ENCODE measurements around the gene ERAS.
"Not testable (repeated sequence)": the region's sequence is repeated elsewhere in the genome, so short reads cannot be mapped to it uniquely, and the experiment has no call there.

ERAS gene

GRCh38 chrX:48835524-48836329, 9.4 kb downstream of the ERAS start, which contains the start of gene PCSK1N:
Gene PCSK1N (minus strand): TSS chrX:48835610. CDS start chrX:48835532, 78 bp downstream.
- ChIA-PET CTCF (no interaction called here), POLR2A (no interaction called here)
- H3K4me3 ChIP-seq (ENCODE audit: low read depth, low read length): no peak within 1 kb of the TSS
- no peak for DNase-seq (ENCODE audit: low read depth, low spot score)
- no peak for TF ChIP-seq CTCF (IDR thresholded peaks at IDR 0.05; ENCODE audit: insufficient read depth, low read length, missing control alignments)

- ChIA-PET POLR2A (no interaction called here), CTCF (no interaction called here)
- TF ChIP-seq CTCF (IDR thresholded peaks at IDR 0.05; ENCODE audit: insufficient read depth, low read length, missing control alignments): no peak
- no peak overlapping the region for H3K4me3 ChIP-seq (ENCODE audit: low read depth, low read length)
- no peak for DNase-seq (ENCODE audit: low read depth, low spot score)
Measured at GRCh38 chrX:48839686-48840085, 13.4 kb downstream of the ERAS start.

- ChIA-PET POLR2A (no interaction called here), CTCF (no interaction called here)
- TF ChIP-seq CTCF (IDR thresholded peaks at IDR 0.05; ENCODE audit: insufficient read depth, low read length, missing control alignments): no peak
- no peak for DNase-seq (ENCODE audit: low read depth, low spot score)
- no peak overlapping the region for H3K4me3 ChIP-seq (ENCODE audit: low read depth, low read length)
Measured at GRCh38 chrX:48848847-48849246, 22.5 kb downstream of the ERAS start.

GRCh38 chrX:48852857-48853256, 26.5 kb downstream of the ERAS start:
- POLR2A ChIA-PET: no interaction called here
- DNase-seq (ENCODE audit: low read depth, low spot score): no peak
- TF ChIP-seq CTCF (IDR thresholded peaks at IDR 0.05; ENCODE audit: insufficient read depth, low read length, missing control alignments): no peak
- CTCF ChIA-PET: no interaction called here
- H3K4me3 ChIP-seq (ENCODE audit: low read depth, low read length): no peak overlapping the region

GRCh38 chrX:48853494-48853893, 27.2 kb downstream of the ERAS start:
- CTCF ChIA-PET; DNase-seq (ENCODE audit: low read depth, low spot score); POLR2A ChIA-PET; H3K4me3 ChIP-seq (ENCODE audit: low read depth, low read length): not testable (repeated sequence)

GRCh38 chrX:48854121-48854804, 27.9 kb downstream of the ERAS start:
- H3K4me3 ChIP-seq (ENCODE audit: low read depth, low read length); CTCF ChIA-PET; DNase-seq (ENCODE audit: low read depth, low spot score); POLR2A ChIA-PET: not testable (repeated sequence)

GRCh38 chrX:48854898-48855297, 28.6 kb downstream of the ERAS start:
- ChIA-PET CTCF (no interaction called here), POLR2A (no interaction called here)
- no peak for DNase-seq (ENCODE audit: low read depth, low spot score)
- H3K4me3 ChIP-seq (ENCODE audit: low read depth, low read length): no peak overlapping the region
- peak; percentile 21 for TF ChIP-seq CTCF (IDR thresholded peaks at IDR 0.05; ENCODE audit: insufficient read depth, low read length, missing control alignments)
